WTC11 (cell line): ENCODE data around the gene TFAP2B.

Experiments
- CTCF ChIP-seq: fragments of 200-600 bp; IDR thresholded peaks from 2 replicates; pipeline ENCODE4 v1.8.0; 2022; ENCODE audit warnings: antibody characterized with exemption
- TF ChIP-seq, protein P1 (sequence below): sonication (generic); formaldehyde crosslinking; IDR thresholded peaks from 2 replicates; pipeline ENCODE4 v1.8.0; 2022; ENCODE audit warnings: mild to moderate bottlenecking, missing genetic modification reagents

GRCh38 chr6:50862176-50862575 lies 43.5 kb downstream of the TFAP2B start:
- no peak for TF ChIP-seq CTCF
- TF ChIP-seq, protein P1, sequence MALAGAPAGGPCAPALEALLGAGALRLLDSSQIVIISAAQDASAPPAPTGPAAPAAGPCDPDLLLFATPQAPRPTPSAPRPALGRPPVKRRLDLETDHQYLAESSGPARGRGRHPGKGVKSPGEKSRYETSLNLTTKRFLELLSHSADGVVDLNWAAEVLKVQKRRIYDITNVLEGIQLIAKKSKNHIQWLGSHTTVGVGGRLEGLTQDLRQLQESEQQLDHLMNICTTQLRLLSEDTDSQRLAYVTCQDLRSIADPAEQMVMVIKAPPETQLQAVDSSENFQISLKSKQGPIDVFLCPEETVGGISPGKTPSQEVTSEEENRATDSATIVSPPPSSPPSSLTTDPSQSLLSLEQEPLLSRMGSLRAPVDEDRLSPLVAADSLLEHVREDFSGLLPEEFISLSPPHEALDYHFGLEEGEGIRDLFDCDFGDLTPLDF (CRISPR knock-in tag) = no peak
